Neural progenitor cell (in vitro differentiated cells): Measurements from ENCODE around the gene FAM53A.

Source experiments
- EZH2 ChIP-seq: fragments of 200-600 bp; sonication (generic); IDR thresholded peaks from 2 replicates; pipeline ENCODE4 v1.6.1; 2017; ENCODE audit warnings: antibody characterized with exemption, mild to moderate bottlenecking, moderate library complexity
- EZH2phosphoT487 ChIP-seq: fragments of 200-600 bp; sonication (generic); IDR thresholded peaks from 2 replicates; pipeline ENCODE4 v1.6.1; 2017; ENCODE audit warnings: antibody characterized with exemption
- TF ChIP-seq, protein P1 (sequence below): fragments of 200-600 bp; sonication (generic); IDR thresholded peaks from 2 replicates; pipeline ENCODE4 v1.5.1; 2017; ENCODE audit warnings: antibody characterized with exemption, mild to moderate bottlenecking

DNA sequence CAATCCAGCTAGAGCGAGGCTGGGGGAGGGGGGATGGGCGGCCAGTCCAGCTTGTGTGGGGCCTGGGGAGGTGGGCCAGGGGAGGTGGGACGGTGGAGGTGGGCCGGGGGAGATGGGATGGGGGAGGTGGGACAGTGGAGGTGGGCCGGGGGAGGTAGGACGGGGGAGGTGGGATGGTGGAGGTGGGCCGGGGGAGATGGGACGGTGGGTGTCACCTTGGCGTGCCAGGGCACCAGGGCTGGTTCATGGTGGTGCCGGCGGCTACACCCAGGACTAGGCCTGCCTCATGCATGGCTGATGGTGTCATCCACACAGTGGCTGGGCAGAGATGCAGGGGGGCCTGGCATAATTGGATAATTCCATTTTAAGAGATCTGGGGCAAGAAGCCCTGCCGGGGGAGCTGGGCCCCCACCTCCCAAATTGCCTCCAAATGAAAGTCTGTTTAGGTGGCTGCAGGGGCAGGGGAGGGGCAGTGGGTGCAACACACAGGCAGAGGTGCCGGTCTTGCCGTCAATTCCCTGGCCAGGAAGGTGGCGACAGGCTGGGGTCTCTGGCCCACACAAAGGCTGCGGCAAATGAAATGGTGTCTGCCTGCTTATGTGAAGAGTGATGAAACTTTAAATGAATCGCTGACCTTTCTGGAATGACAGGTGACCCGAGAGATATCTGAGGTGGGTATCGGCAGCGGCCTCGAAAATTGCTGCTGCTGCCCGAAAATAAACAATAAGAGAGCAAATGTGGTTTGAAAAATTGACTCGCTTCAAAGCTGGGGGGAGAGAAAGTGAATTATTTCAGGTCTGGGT, 82.1 kb downstream of the FAM53A start:
- TF ChIP-seq EZH2 (no peak), EZH2phosphoT487 (no peak)
- TF ChIP-seq, protein P1, sequence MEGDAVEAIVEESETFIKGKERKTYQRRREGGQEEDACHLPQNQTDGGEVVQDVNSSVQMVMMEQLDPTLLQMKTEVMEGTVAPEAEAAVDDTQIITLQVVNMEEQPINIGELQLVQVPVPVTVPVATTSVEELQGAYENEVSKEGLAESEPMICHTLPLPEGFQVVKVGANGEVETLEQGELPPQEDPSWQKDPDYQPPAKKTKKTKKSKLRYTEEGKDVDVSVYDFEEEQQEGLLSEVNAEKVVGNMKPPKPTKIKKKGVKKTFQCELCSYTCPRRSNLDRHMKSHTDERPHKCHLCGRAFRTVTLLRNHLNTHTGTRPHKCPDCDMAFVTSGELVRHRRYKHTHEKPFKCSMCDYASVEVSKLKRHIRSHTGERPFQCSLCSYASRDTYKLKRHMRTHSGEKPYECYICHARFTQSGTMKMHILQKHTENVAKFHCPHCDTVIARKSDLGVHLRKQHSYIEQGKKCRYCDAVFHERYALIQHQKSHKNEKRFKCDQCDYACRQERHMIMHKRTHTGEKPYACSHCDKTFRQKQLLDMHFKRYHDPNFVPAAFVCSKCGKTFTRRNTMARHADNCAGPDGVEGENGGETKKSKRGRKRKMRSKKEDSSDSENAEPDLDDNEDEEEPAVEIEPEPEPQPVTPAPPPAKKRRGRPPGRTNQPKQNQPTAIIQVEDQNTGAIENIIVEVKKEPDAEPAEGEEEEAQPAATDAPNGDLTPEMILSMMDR, result no peak
